SH-SY5Y (cell line): ENCODE measurements around the gene SEMA4D.

Experiments
- GATA2 ChIP-seq: IDR thresholded peaks from 2 replicates; pipeline ENCODE4 v1.6.1; 2011; ENCODE audit warnings: mild to moderate bottlenecking, low read depth, low read length
- GATA3 ChIP-seq: IDR thresholded peaks from 2 replicates; pipeline ENCODE4 v1.6.1; 2011; ENCODE audit warnings: low read depth, mild to moderate bottlenecking, low read length, moderate library complexity

The SEMA4D gene

GRCh38 chr9:89433826-89434225 lies 64.1 kb downstream of the SEMA4D start:
- TF ChIP-seq GATA2, result no peak
- TF ChIP-seq GATA3, result no peak

DNA sequence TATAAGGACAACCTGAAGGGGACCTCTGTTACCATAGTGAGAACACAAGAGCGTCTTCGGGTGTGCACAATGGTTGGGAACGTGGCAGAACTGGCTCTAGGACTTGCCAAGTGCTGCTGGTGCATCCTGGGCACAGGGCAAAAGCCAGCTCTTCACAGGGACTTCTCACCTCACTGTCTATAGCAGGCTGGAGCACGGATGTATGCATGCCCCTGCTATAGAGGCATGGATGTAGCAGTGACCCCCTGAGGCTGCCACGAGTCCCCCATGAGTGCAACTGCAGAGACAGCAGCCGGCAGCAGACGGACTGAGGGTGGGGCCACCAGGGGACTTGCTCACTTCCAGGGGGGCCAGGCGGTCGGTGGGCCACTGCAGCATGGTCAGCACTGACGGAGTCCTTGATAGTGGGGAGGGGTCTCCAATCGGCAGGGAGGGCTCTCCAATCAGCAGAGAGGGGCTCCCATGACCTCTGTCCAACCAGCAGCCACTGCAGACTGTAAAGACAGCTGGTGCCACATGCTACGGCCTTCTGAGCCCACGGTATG lies 64.9 kb downstream of the SEMA4D start:
- TF ChIP-seq GATA3 (no peak), GATA2 (no peak)

DNA sequence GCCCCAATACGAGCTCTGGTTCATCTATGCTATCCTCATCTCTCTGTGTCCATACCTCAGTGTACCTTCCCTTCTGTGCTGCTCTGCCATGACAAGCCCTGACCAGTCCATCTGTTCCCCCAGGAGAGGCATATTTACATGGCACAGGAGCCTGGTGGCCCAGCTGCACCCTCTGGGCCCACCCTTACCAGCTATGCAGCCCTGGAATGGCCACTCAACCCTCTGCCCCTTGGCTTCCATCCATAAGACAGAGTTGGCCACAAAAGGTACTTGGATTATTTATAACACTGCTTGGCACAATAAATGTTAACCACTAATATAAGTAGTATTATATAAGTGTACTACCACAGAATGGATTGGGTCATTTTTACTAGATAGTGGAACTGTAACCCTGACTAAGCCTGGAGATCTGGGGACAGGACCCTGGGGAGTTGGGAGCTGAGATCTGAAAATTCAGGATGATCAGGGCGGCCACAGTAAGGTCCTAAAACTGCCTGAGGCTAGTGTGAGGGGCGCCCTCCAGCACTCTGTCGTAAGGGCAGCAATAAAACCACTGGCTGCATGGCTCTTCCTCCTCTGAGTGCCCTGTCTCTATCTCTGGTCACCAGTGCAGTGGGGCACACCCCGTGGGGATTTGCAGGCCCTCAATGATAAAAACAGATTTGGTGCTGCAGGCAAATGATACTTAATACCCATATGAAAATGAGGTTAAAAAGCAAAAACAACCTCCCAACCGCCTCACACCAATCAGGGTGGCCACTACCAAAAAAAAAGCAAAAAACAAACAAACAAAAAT lies 65.8 kb downstream of the SEMA4D start:
- no peak for TF ChIP-seq GATA3
- TF ChIP-seq GATA2, result no peak

DNA sequence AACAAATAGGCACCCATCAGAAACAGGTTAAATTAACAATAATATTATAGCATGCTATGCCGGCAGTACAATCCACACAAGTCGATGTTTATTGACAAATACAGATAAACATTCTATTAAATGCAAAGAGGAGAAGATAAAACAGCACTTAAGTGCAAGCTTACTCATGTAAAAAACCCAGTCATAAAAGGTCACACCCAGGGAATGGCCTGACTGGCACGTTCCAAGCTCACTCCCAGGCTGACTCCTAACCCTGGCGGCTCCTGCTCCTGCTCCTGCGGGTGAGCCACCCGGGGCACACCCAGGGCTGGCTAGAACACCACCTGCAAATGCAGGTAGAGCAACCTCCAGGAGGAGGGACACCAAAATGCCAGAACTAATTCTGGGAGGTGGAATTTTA lies 66.9 kb downstream of the SEMA4D start:
- TF ChIP-seq GATA2 (no peak), GATA3 (no peak)

- no peak for TF ChIP-seq GATA2
- TF ChIP-seq GATA3, result no peak
Measured at GRCh38 chr9:89428901-89429890, 68.7 kb downstream of the SEMA4D start.

DNA sequence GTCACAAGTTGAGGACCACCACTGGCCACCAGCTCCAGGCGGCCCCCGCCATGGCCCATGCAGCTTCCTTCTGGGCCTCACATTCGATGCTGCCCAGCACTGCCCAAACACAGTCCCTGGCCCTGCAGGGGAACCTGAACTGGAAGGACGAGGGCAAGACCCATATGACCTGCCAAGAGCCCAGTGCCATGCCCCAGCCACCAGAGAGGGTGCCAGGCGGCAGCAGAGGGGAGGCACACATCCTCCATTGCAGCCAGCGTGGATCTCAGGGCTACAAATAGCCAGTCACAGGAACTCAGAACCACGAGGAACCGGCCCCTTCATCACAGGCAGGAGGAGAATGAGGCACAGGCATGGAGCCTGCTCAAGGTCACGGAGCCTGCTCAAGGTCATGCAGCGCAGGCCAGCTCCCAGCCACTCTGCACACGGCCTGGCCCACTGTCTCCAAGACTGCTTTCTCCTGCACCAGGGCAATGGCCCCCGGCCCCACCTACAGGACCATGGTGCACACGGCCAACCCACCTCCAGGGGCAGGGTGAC lies 69.6 kb downstream of the SEMA4D start:
- TF ChIP-seq GATA3, result no peak
- no peak for TF ChIP-seq GATA2

DNA sequence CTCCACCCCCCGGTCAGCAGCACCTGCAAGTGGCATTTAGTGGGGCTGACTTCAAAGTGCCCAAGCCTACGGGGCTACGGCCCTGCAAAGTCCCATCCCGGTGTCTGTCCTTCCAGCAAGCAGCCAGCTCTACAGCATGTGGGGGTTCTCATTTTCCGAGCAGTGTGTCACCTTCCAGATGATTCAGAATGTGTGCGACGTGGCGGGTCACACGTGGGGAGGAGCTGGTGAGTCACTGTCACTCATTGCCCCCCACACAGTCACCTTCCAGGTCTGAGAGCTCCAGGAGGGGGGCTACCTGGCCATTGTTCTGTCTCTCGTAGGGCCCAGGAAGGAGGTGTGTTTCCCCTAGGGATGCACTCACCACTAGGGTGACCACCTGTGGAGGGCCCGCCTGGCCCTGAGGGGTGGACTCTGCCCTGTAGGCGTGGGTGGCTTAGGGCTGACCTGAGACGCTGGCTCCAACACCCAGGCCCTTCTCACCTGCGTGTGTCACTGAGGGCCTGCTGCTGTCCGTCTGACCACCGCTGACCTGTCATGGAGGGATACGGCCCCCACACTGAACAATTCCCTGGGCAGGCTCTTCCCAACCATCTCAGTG lies 70.2 kb downstream of the SEMA4D start:
- TF ChIP-seq GATA2, result no peak
- no peak for TF ChIP-seq GATA3

DNA sequence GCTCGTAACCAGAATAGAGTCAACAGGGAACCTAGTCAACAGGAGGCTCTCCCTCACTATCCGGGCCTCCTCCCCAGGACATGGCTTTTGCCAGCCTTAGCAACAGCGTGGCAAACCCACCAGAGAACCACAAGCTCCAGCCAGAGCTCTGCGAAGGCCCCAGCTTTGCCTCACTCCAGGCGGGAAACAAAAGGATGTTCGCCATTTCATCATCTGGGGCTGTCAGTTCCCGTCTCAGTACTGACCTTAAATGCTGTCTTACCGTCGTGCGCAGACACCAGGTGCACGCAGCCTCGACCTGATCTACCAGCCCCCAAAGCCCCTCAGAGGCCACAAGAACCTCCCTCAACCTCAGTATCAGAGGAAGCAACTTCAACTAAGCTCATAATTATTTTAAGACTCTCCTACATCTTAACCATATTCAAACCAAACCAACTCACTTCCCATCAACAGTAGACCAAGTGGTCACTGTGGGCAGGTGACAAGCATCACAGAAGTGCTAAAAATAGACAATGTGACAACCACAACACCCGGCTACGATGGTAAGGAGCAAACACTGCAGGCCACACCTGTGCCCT lies 71.4 kb downstream of the SEMA4D start:
- no peak for TF ChIP-seq GATA2
- TF ChIP-seq GATA3, result no peak

DNA sequence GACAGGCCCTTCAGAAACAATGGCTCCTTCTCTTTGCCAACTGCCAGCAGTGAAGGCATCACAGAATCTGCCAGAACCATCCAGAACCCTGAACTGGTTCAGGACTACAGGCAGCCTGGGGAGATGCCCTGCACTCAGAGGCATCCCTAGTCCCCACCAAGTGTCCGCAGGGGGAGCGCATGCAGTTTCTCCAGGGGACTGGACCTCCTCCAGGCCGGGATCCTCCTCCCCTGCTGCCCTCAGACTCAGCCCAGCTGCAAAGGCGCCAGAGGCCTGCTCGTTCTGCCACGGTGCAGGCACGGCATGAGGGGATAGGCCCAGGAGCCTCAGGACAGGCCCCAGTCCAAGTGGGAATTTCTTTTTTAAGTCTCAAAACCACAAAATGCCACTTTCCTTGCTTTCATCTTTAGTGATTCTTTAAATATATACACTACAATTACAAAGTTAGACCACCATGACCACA lies 72.0 kb downstream of the SEMA4D start:
- no peak for TF ChIP-seq GATA3
- no peak for TF ChIP-seq GATA2

GRCh38 chr9:89425024-89425805 lies 72.7 kb downstream of the SEMA4D start:
- no peak for TF ChIP-seq GATA3
- no peak for TF ChIP-seq GATA2

DNA sequence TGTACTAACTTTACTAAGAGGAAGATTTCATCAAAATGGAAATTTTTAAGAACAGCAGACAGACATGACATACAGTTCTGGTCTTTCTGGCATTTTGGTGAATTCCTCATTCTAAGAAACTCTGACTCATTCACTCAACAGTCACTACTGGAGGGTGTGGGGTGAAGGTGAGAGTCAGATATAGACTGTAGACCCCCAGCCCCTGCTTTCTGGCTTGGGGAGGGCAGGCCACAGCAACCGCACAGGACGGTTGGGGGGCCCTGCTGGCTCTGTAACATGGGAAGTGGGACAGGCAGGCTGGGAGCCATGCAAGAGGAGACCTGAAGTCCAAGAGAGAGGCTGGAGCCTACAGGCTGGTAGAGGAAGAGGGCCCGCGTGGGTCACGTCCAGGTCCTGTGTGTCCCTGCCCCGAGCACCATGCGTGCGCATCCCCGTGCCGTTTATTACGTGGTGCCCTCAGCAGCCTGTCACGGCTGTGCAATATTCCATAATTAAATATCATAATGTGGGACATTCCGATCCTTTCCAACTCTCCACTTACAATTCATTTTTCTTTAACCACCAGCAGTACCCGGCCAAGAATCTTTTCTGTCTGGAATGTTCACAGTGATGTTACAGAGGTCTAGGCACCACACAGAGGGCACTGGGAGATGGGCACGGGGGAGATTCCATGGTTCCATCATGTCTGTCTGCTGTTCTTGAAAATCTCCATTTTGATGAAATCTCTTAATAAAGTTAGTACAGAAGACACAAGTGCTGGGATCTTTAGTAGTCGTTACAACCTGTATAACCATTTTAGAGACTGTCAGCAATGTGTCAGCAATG lies 75.5 kb downstream of the SEMA4D start:
- no peak for TF ChIP-seq GATA3
- TF ChIP-seq GATA2, result no peak

- TF ChIP-seq GATA2 (no peak), GATA3 (no peak)
Measured at GRCh38 chr9:89421595-89421994, 76.3 kb downstream of the SEMA4D start.
